Lung microvascular endothelial cell (primary cell): Measurements from ENCODE around the gene PBX2. TPM values are rescaled to one million over a fixed set of nuclear protein-coding genes. Genes with fewer than 3 reads are reported as not detected.
"Not testable (repeated sequence)": the region's sequence is repeated elsewhere in the genome, so short reads cannot be mapped to it uniquely, and the experiment has no call there.

ENCODE experiments used
- DNase-seq, 2 donors: peaks; one replicate each; pipeline versions ENCODE4 v3.0.0 to v3.0.0-alpha.2; 2010; ENCODE audit warnings: low read depth in 2 of 2
- total RNA-seq: library from RNA; depleted of rRNA; stranded (reverse); fragments of >200 nt; gene quantifications from 2 replicates; pipeline ENCODE4 v1.2.1, GENCODE V29; 2014

Gene PBX2
- total RNA-seq, 1 donor from 2014 or later = 26.8 TPM

DNA sequence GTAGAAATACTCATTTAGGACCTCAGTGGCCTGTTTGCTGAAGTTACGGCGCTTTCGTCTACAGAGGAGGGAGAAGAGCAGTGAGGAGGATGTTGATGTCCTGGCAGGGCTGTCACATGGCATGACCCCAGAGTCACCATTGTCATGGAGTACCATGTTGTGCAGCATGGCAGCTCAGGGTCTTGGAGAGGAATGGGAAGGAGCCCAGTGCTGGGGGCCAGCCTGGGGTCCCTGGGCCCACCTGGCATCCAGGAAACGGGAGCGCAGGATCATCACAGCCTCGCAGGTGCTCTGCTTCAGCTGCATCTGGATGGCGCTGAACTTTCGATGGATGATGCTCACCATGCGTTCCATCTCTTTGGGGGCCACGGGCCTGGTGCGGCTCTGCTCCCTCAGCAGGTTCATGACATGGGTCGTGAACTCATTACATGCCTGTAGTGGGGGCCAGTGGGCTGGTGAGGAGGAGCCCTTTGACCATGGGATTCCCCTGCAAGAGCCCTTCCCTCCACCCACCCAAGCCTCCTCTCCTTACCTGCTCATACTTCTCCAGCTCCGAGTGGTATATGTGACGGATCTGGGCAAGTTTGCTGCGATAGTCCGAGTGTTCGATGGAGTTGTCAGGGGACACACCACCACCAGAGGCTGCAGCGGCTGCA lies 2.1 kb downstream of the PBX2 start:
- not testable (repeated sequence) for DNase-seq

DNA sequence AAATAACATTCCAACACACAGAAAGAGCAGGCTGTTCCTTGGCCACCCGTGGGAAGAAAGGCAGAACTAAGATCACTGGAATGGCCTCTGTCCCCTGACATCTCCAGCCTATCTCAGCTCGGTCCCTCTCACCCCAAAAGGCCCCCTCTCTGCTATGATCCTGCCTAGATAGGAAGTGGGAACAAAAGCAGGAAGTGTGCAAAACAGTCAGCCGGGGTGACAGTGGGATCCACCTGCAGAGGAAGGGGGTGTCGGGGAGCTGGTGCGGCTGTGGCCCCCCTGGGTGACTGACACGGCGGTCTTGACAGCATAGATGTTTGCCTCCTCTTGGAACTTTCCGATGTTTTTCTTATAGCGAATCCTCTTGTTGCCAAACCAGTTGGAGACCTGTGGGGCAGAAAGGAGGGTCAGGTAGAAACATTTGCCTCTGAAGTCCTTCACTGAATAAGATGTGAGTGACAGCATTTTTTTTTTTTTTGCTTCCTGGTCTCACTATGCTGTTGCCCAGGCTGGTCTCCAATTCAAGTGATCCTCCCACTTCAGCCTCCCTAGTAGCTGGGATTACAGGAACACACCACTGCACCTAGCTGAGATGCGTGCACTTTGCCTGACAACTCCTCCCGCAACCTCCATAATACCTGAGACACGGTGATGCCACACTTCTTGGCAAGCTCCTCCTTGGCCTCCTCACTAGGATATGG lies 2.8 kb downstream of the PBX2 start:
- DNase-seq = peak; percentile 24 to 71

DNA sequence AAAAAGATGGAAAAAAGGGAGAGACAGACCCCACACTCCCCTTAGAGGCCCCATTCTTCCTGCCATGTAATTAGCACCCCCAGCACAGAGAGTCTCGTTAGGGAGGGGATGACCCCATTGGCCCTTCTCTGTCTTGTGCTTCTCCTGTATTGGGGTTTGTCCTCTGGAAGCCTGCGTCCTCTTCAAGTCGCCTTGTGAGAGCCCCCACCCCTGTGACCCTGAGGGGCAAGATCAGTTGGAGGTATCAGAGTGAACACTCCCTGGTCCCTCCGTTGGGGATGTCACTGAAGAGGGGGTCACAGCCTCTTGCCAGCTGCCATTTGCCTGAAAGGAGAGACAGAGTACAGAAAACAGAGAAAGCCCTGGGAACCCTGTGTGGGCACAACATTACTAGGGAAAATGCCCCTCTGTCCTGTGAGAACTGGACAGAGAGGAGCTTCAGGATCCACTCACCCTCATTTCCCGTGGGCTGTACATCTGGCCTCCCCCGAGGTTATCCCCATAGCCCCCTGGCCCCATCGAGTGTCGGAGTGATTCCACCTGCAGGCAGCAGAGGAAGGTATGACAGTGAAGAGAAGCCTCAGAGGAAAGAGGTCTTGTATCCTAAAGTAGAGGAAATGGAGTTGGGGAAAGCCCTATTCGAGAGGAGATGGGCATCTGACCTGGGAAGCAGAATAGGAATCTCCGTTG lies 3.7 kb downstream of the PBX2 start:
- not testable (repeated sequence) for DNase-seq

DNA sequence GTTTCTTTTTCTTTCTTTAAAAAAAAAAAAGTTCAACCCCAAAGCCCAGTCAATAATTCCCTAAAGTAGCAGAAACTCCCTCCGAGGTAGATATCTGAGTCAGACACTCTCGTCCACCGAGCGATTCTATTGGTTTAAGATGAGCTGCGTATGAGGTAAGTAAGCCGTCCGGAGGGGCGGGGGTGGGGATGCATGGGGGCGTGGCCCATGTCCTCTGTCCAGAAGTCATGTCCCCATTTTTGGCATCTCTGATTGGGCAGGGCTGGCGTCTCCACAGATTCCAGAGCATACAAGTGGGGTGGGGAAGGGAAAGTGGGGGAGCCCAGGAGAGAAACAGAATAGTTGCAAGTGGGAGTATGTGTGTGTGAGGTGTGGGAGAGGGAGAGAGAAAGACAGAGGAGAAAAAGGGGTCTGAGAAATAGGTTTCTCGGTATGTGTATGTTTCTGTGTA lies 4.3 kb downstream of the PBX2 start:
- peak; percentile 77 to 91 for DNase-seq

DNA sequence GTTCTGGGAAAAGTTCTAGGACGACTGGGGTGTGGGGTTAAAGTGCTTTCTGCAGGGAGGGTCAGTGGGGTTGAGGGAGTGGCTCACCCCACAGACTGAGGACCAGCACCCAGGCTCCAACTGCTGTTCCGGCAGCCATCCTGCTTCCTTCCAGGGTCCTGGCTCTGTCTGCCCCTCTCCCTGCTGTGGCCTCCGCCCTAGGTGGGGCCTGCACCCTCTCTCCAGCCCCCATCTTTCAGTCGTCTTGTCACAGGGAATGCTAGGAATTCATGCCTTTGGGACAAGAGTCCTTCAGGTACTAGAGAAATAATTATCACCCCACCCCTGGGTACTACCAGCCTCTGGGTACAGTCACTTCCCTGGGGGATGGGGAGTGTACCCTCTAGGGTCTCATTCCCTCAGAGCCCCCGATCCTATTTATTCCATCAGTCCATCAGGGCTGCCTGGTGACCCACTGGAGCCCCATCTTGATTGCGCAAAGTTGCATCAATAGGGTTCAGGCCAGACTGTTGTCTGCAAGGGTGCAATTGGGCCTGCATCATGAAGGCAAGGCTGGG lies 5.8 kb downstream of the PBX2 start, which contains the start of gene AGER:
TSS of gene AGER (minus strand) at position 170 of the 557 bp plus-strand sequence. CDS start at position 139, 31 bp downstream.
- DNase-seq = no peak

DNA sequence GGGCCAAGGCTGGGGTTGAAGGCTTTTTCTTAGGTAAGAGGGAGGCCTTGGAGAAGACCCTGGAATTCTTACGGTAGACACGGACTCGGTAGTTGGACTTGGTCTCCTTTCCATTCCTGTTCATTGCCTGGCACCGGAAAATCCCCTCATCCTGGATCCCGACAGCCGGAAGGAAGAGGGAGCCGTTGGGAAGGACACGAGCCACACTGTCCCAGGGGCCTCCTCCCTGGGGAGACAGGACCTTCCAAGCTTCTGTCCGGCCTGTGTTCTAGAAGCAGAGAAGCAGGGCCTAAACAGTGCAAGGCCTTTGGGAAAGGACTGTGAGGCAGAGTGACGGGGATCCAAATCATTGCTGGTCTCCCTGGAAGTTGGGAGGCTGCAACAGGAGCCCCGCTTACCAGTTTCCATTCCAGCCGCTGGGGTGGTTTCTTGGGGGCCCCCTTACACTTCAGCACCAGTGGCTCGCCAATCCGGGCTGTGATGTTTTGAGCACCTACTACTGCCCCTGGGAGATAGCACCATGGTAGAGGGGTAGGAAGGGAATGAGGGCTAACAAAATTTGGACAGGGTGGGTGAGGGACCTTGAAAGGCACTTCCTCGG lies 6.4 kb downstream of the PBX2 start:
- no peak for DNase-seq

DNA sequence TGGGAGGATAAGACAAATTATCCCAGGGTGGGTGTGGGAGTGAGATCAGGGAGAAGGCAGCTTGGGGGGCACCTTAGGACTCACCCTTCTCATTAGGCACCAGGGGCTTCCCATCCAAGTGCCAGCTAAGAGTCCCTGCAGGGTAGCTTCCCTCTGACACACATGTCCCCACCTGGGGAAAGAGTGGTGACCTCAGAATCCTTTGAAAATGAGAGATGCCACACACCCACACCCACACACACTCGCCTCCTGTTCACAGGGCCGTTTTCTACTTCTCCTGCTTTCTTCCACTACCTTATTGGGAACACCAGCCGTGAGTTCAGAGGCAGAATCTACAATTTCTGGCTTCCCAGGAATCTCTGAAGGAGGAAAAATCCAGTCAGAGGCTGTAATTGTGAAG lies 7.0 kb downstream of the PBX2 start:
- DNase-seq = no peak

DNA sequence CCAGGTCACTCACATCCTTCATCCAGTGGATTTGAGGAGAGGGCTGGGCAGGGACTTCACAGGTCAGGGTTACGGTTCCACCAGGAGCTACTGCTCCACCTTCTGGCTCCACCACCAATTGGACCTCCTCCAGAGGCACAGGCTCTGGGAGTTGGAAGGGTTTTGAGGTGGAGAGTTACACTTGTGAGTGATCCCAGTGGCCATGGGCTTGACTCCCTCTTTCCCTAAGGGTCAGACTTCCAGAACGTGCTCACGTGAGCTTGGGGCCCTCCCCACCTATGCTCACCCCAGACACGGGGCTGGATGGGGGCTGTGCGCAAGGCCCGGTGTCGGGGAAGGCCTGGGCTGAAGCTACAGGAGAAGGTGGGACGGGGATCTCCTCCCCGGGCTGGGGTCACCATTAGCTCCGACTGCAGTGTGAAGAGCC lies 7.4 kb downstream of the PBX2 start:
- no peak for DNase-seq

DNA sequence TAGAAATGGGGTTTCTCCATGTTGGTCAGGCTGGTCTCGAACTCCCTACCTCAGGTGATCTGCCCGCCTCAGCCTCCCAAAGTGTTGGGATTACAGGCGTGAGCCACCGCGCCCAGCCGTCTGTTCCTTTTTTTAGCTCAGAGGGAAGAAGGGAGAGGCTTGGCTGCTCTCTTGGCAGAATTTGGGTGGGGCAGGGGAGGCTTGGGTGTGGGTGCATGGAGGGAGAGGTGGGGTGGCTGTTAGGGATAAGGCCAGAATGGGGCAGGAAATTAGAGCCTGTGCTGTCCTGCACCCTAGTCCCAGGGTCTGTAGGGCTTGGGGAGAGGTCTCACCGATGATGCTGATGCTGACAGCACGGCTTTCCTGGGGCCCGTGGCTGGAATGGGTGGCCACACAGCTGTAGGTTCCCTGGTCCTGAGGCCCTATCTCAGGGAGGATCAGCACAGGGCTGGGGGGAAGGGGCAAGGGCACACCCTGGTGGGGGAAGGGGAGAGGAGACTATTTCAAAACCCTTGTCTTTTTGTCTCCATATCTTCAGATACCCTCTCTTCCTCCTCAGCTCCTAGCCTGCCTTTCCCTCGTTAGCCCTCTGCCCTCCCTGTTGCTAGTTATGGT lies 8.0 kb downstream of the PBX2 start:
- DNase-seq = no peak

DNA sequence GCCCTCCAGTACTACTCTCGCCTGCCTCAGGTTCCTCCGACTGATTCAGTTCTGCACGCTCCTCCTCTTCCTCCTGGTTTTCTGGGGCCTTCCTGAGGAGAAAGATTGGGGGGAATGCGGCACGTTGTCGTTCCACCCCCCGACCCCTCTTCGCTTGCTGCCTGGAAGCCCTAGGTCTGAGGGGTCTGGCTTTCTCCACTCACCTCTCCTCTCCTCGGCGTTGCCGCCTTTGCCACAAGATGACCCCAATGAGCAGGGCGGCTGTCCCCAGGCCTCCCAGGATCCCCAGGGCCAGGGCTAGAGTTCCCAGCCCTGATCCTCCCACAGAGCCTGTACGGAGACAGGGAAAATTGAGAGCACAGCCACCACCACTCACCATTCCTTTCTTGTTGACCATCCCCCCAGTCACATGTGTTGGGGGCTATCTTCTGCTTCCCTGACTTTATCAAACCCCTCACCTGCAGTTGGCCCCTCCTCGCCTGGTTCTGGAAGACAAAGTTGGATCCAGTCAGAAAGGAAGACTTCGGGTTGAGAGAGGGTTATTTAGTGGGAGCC lies 8.8 kb downstream of the PBX2 start:
- DNase-seq = no peak

DNA sequence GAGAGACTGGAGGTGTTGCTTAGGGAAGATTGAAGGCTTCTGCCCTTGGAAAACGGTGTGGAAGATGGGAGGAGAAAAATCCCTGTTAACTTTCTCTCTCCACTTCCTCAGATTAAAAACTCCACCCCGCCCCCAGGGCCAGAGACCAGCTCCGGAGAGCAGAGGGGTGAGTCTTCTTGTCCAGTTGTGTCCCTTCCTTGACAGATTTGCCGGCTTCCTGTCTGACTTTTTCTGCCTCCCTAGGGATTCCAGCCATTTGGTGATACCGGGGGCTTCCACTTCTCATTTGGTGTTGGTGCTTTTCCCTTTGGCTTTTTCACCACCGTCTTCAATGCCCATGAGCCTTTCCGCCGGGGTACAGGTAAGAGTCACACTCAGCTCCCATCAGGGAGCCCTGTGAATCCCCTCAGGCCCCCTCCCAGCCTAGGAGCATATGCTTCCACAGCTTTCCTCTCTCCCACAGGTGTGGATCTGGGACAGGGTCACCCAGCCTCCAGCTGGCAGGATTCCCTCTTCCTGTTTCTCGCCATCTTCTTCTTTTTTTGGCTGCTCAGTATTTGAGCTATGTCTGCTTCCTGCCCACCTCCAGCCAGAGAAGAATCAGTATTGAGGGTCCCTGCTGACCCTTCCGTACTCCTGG lies 10.1 kb downstream of the PBX2 start:
- no peak for DNase-seq

DNA sequence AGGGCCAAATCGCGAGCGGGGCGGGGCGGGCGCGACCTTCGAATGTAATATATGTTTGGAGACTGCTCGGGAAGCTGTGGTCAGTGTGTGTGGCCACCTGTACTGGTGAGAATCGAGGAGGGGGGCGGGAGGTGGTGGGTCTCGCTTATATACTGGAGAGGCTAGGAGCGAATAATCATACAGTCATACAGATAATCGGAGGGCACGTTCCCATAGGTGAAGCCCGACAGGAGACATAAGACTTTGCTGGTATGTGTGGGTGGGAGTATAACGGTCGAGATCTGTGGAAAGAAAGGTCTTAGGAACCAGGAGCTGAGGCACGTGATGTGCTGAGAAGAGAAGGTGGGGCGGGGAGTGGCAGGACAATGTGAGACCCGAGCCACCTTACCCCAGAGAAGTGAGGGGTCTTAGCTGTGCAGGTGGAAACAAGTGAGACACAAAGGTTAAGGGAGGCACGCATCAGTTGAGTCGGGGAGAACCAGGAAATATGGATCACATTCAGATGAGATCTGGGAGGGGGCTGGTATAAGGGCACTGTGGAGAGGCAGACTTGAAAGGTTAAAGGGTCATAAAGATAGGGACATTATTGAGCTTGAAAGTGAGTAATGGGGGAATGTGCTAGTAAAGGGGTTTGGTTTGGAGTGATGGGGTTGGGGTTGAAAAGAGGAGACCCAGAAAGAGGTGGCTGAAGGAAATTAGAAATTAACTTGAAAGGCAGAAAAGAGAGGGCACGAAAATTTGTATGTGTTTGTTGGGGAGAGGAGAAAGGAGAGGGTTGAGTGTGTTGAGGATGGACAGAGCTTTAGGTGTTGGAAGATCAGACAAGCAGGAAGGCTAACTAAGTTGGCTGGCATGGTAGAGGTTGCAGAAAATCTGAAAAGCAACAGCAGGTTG lies 11.2 kb downstream of the PBX2 start:
- DNase-seq = peak; percentile 27 to 44

DNA sequence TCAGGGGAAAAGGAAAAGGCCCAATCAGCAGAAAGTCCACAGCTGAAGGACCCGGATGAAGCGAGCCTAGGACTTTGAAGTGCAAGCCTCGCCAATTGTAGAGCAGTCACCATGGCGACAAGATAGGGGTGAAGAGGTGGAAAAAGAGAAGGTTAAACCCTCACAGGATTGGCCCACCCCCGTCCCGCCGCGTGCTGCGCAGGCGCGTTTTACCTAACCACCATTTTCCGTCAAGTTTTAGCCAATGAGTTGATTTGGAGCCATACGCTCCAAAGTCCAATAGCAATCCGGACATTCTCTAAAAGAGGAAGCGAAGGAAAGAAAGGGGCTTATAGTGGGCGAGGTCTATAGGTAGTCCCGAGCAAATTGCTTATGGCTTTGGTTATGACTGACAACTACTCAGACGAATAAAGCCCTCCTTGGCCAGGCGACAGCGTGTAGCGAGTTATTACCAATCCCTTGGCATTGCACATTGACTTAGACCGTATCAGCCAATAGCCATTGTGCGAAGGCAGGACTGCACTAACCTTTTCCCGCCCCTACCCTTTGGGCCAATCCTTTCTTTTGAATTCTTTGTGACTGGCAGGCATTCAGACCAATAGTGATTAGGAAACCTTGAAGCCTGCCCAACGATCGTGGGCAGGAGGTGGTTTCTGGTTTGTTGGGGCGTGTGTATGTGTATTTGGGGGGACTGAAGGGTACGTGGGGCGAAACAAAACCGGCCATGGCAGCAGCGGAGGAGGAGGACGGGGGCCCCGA lies 12.0 kb downstream of the PBX2 start, which contains the start of gene RNF5:
TSS of gene RNF5 (plus strand) at position 618 of the 759 bp plus-strand sequence. CDS start at position 725, 107 bp downstream.
- peak; percentile 100 for DNase-seq

DNA sequence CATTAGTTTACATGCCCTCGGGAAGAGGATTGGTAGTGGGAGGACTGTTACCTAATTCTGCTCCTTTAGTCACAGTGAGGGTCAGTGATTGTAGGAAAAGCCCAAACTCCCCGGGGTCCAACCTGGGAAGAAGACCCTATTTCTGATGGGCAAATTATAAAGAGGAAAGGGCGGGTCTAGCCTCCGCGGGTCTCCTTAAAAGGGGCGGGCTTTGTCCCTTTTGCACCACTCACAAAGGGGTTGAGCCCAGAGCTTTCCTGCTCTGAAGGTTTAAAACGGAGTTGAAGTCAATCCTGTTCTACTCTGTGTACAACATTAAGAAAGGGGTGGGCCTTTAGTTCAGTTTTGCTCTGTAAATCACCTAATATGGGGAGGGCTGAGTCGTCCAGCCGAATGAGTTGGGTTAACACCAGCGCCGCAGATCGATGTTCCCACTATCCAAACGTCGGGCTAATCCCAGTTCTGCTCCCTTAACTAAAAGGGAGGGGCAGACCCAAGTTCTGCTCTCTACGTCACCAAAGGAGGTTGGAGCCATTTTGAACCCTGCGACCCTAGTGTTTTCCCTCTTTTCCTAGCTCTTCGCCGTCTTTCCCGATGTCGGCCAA lies 12.7 kb downstream of the PBX2 start:
- DNase-seq = peak in 1 of 2 donors; percentile 73

DNA sequence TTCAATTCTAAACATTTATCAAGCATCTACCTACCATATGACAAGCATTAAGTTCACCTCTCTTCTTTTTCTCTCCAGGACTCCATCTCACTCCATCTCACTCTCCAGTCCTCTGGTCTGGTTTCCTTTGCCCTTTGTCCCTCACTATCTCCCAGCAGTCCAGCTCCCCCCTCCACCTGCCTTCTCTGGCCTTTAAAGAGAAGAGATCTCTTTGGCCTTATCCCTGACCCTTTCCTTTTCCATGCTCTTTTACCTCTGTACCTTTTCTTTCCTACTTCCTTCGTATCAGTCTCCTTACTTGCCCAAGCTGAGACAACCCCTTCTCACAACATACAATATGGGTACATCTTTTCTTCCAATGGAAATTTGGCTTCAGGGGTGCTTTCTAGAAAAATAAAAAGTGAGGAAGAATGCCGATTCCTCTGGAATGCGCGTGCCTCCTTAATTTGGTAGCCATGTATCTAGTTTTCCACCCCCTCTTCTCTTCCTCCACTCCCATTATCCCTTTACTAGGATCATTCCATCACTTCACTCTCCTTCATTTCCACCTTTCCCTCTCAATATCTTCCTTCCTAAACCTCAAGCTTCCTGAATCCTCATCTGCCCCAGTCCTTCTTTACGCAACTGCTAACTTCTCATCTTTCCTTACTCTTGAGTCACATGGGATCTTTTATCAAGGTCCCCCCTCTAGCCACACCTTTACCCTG lies 13.4 kb downstream of the PBX2 start:
- DNase-seq = no peak

DNA sequence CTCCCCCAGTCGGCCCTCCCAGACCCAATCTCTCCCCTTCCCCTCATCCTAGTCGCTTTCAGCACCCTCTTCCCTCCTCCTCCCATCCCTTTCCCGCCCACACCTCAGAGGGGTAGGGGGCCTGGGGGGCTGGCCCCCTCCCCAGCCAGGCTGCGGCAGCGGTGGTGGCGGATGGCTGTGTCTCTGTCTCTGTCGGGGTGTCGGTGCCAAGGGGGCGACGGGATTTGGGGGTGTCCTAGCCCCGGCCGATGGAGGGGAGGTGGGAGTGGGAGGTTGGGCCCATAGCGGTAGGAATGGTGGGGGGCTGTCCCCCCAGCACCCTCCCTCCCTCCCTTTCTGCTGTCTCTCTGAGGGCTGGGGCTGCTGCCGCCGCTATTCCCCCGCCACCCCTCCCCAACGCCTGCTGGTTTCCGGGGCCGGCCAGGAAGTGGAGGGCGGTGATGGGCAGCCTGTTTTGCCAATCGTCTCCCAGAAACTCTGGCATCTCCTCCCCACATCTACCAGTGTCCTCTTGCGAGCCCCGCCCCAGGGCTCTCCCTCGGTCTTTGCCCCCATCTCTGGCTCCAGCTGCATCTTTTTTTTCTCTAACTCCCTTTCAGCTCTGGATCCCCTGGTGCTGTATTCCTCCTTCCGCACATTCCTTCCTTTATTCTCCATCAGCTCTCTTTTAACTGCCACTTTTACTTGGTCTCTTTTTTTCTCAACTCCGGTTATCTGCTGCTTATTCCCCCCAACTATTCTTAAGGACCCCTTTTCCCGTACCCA lies 14.1 kb downstream of the PBX2 start, which contains the start of gene AGPAT1:
TSS of gene AGPAT1 (minus strand) at position 374 of the 765 bp plus-strand sequence. CDS start 4,588 bp downstream, outside the sequence.
- DNase-seq = peak; percentile 97 to 98
